GM23248 (cell line): ENCODE results near the gene ARL6IP5.

ENCODE experiments used
- EZH2 ChIP-seq: fragments of 200-600 bp; sonication (generic); IDR thresholded peaks from 2 replicates; pipeline ENCODE4 v1.6.1; 2018; ENCODE audit warnings: antibody characterized with exemption, mild to moderate bottlenecking; ENCODE audit not compliant: insufficient read depth, poor library complexity, severe bottlenecking
- EZH2phosphoT487 ChIP-seq: fragments of 200-600 bp; sonication (generic); IDR thresholded peaks from 2 replicates; pipeline ENCODE4 v1.6.1; 2018; ENCODE audit warnings: antibody characterized with exemption, moderate library complexity, mild to moderate bottlenecking, low read depth; ENCODE audit not compliant: insufficient read depth

DNA sequence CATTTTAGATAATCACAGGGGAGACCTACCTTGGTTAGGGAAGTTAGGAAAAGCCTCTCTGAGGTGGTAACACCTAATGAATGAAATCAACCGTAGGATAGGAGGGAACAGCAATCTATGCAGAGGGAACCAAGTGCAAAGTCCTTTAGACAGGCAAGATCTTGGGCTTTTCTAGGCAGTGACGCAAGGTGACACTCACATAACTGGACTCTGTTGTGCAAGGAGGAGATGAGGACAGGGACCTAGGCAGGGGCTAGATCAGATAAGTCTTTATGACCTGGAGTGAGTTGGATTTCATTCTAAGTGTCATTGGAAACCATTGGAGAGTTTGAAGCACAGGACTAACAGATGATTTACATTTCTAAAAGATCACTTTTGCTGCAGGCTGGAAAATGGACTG, 42.3 kb downstream of the ARL6IP5 start:
- TF ChIP-seq EZH2phosphoT487 (no peak), EZH2 (no peak)
